Measurements from ENCODE around the gene IFNA17. TPM values are rescaled to one million over a fixed set of nuclear protein-coding genes. Genes with fewer than 3 reads are reported as not detected.

The IFNA17 gene
- polyA plus RNA-seq (2013, experiment 1 of 4), result not detected
- not detected for polyA plus RNA-seq (2013, experiment 2 of 4)
- not detected for polyA plus RNA-seq (2013, experiment 3 of 4)
- not detected for polyA plus RNA-seq (2013, experiment 4 of 4)

DNA sequence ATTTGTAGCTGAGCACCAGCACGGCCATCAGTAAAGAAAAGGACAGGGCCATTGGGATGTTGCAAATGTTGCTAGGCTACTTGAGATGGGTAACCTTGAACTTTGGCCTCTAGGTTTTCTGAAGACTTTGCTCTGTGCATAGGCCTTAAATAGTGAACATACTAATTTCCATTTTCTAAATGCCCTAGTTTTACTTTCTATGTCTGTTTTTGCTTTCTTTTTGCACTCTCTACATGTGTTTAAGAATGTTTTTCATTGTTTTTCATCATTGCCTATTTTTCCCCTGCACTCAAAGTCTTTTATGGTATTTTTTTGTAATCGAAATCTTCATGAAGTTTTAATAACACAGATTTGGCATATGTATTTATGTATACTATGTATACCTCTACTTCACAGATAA lies at the start of gene IFNA17:
Gene IFNA17 (minus strand): TSS at position 101 of the 400 bp plus-strand sequence. CDS start 49 bp downstream, at position 52.
- WGBS, 2 experiments, result 90 to 92% methylated on average over 1 of the region's 2 CpGs
- H3K27me3 ChIP-seq (ENCODE audit: control insufficient read depth, insufficient read depth, low read length, poor library complexity, severe bottlenecking), result no peaks in the 10 kb centered on the region
- no peak within 1 kb of the TSS for H3K27ac ChIP-seq (ENCODE audit: insufficient read depth, low read depth, low read length, poor library complexity, severe bottlenecking)
- H3K9me3 ChIP-seq (ENCODE audit: control insufficient read depth, low read length), result no peaks in the 10 kb centered on the region
- no peak within 1 kb of the TSS for H3K4me3 ChIP-seq (ENCODE audit: insufficient read depth, low read depth, low read length)
- no peaks in the 10 kb centered on the region for H3K36me3 ChIP-seq (ENCODE audit: control insufficient read depth, insufficient read depth, low read length)
- H3K4me1 ChIP-seq (ENCODE audit: control insufficient read depth, insufficient read depth, low read length), result no peaks in the 10 kb centered on the region

DNA sequence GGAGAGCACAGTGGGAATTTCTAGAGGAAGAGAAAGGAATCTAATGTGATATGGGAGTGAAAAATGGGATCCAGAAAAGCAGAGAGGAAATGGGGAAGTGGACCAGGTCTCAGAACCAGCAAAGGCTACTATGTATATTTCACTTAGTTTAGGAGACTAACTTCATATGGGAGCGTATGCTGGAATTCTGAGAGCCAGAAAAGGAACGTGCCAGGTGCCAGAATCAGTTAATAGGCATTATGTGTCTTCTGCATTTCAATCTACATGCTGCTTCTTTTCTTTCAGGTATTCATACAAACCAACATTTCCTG lies 40.3 kb upstream of the IFNA17 start:
- H3K9me3 ChIP-seq (ENCODE audit: control insufficient read depth, low read length), result no peaks in the 10 kb centered on the region
- no peak overlapping the region for H3K4me3 ChIP-seq (ENCODE audit: insufficient read depth, low read depth, low read length)
- no peaks in the 10 kb centered on the region for H3K36me3 ChIP-seq (ENCODE audit: control insufficient read depth, insufficient read depth, low read length)
- no peaks in the 10 kb centered on the region for H3K4me1 ChIP-seq (ENCODE audit: control insufficient read depth, insufficient read depth, low read length)
- H3K27me3 ChIP-seq (ENCODE audit: control insufficient read depth, insufficient read depth, low read length, poor library complexity, severe bottlenecking), result peaks cover 23% of the 10 kb centered on the region
- no peak overlapping the region for H3K27ac ChIP-seq (ENCODE audit: insufficient read depth, low read depth, low read length, poor library complexity, severe bottlenecking)
- WGBS, 2 experiments, result 52 to 60% methylated on average over 2 of the region's 2 CpGs

DNA sequence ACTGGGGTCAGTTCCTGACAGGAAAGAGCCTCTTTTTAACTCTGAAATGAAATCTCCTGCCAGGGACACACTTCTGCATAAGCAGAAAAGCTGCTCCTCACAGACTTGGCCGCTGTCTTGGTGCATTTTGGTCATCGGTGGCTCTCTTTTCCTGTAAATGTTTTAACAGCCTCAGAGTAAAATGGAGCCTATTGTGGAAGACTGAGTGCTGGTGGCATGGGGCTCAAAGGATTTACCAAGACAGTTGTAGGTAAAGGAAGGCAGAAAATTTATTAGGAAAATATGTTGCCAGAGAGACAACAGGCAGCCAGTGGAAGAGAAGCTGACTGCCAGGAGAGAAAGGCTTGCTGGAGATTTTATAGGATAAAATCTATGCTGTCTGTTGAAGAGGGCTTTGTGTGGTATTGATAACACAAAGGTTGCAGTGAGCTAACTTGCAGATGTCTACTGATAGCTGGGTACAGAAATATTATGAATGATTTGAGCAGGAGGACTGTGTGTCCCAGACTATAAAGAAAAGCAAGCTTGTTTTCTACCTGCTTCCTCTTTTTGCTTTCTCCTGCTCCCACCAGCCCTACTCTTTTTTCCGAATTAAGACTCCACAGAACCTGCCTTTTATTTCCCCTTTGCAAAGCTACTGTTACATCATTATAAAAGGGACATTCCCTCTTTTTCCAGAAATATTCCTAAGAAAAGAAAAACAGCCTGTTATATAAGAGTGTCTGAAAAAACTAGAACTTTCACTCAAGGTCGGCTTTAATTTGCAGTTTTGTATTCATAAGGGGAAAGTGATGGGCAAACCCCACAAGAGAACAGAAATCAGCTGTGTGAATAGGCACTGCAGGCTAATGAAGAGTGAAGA lies 39.7 kb upstream of the IFNA17 start:
- WGBS, 2 experiments, result 78 to 84% methylated on average over 4 of the region's 4 CpGs
- Histone ChIP-seq H3K27ac (ENCODE audit: insufficient read depth, low read depth, low read length, poor library complexity, severe bottlenecking) (no peak overlapping the region), H3K4me1 (ENCODE audit: control insufficient read depth, insufficient read depth, low read length) (no peaks in the 10 kb centered on the region), H3K27me3 (ENCODE audit: control insufficient read depth, insufficient read depth, low read length, poor library complexity, severe bottlenecking) (peaks cover 23% of the 10 kb centered on the region), H3K9me3 (ENCODE audit: control insufficient read depth, low read length) (no peaks in the 10 kb centered on the region), H3K36me3 (ENCODE audit: control insufficient read depth, insufficient read depth, low read length) (no peaks in the 10 kb centered on the region), H3K4me3 (ENCODE audit: insufficient read depth, low read depth, low read length) (no peak overlapping the region)

DNA sequence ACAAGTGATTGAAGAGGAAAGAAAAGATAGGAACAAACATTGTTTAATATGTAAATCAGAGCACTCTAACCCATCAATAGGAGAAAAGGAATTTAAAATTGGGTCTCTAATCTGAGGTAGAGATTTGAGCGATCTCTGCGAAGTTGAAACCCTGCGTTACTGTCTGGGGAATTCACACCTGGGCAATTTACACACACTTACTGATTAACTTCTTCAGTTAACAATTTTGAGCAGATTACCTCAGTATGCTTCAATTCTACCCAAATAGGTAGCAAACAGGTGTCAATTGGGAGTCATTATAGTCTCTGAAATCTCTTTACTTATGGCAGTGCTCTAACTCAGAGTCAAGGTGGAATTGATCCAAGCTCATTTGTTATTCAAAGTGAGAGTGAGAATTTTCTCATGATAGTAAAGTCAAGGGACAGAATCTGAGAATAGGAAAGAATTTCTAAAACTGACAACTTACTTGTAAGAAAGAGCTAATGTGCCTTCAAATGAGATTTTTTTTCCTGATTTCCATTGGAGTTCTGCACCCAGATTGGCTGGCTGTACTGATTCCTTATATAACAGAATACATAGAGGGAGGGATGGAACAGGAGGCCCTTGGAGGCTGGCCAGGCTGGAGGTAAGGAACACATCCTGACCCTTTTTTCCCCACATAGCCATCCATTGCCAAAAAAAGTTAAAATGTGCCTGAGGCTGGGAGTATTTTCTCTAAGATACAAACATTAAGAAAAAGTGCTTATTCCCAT lies 38.9 kb upstream of the IFNA17 start:
- no peaks in the 10 kb centered on the region for H3K9me3 ChIP-seq (ENCODE audit: control insufficient read depth, low read length)
- 21 to 39% methylated on average over 3 of the region's 3 CpGs for WGBS, 2 experiments
- H3K36me3 ChIP-seq (ENCODE audit: control insufficient read depth, insufficient read depth, low read length), result no peaks in the 10 kb centered on the region
- peaks cover 23% of the 10 kb centered on the region for H3K27me3 ChIP-seq (ENCODE audit: control insufficient read depth, insufficient read depth, low read length, poor library complexity, severe bottlenecking)
- H3K27ac ChIP-seq (ENCODE audit: insufficient read depth, low read depth, low read length, poor library complexity, severe bottlenecking), result no peak overlapping the region
- no peak overlapping the region for H3K4me3 ChIP-seq (ENCODE audit: insufficient read depth, low read depth, low read length)
- no peaks in the 10 kb centered on the region for H3K4me1 ChIP-seq (ENCODE audit: control insufficient read depth, insufficient read depth, low read length)

DNA sequence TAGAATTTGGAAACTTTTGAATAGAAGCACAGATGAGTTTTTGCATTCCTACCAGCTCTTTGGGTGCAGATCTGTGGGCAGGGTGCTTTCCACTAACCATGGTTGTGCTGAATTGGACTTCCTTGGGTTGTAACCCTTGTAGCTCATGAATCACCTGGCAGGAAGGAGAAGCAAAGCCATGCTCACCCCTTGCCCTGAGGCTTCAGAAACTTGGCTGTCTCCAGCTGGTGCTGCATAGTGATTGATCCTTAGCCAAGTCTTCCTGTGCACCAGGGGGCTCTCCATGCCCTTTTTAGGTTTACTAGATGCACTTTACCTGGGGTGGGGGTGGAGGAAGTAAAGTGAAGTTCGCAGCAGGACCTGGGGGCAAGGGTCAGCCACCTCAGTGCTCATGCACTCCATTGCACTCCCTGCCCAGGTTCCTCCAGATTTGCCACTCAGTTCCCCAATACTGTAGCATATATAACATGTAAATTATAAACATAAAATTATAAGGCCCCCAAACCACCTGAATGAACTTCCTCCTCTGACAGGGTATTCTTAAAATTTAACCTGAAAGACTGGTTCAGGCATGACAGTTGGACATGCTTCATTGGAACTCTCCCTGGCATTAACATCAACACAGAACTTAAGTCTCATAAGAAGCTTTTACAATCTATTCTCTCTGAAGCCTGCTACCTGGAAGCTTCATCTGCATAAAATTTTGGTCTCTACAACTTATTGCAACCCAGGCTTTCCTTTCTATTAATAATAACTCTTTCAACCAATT lies 37.6 kb upstream of the IFNA17 start:
- Histone ChIP-seq H3K4me1 (ENCODE audit: control insufficient read depth, insufficient read depth, low read length) (no peaks in the 10 kb centered on the region), H3K9me3 (ENCODE audit: control insufficient read depth, low read length) (no peaks in the 10 kb centered on the region), H3K4me3 (ENCODE audit: insufficient read depth, low read depth, low read length) (no peak overlapping the region), H3K27me3 (ENCODE audit: control insufficient read depth, insufficient read depth, low read length, poor library complexity, severe bottlenecking) (peaks cover 23% of the 10 kb centered on the region), H3K36me3 (ENCODE audit: control insufficient read depth, insufficient read depth, low read length) (no peaks in the 10 kb centered on the region), H3K27ac (ENCODE audit: insufficient read depth, low read depth, low read length, poor library complexity, severe bottlenecking) (no peak overlapping the region)
- WGBS, 2 experiments, result 57 to 67% methylated on average over 1 of the region's 1 CpG

DNA sequence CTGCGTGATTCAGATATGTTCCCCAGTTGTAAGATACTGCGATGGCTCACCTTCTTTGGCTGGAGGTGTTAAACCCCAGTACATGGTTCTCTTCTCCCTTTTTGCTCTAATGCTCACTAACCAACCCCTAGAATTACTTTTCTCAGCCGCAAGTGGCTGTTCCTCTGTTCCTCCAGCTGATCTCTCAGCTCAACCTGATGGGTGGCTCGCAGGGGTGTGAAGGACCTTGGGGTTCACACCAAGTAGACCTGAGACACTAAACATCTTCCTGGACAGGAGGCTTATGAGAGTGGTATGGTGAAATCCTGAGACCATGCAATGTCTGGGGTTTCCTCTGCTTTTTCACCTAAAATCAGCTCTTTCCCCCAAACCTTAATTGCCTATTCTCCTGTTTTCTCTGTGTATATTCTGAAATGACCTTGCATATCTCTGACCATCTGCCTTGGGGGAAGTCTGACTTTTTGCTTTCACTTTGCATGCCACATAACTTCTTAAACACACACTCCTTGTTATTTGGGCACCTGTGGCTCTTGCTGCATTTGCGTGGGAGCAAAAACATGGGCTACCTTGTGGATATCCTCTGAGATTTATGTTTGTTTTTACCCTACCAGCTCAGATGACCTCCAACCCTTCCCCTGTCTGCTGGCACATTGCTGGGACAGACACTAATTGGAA lies 27.7 kb upstream of the IFNA17 start:
- Histone ChIP-seq H3K9me3 (ENCODE audit: control insufficient read depth, low read length) (no peaks in the 10 kb centered on the region), H3K27ac (ENCODE audit: insufficient read depth, low read depth, low read length, poor library complexity, severe bottlenecking) (no peak overlapping the region), H3K27me3 (ENCODE audit: control insufficient read depth, insufficient read depth, low read length, poor library complexity, severe bottlenecking) (no peaks in the 10 kb centered on the region), H3K4me3 (ENCODE audit: insufficient read depth, low read depth, low read length) (no peak overlapping the region), H3K36me3 (ENCODE audit: control insufficient read depth, insufficient read depth, low read length) (no peaks in the 10 kb centered on the region), H3K4me1 (ENCODE audit: control insufficient read depth, insufficient read depth, low read length) (no peaks in the 10 kb centered on the region)
- WGBS, 2 experiments, result 86% methylated on average over 5 of the region's 5 CpGs

DNA sequence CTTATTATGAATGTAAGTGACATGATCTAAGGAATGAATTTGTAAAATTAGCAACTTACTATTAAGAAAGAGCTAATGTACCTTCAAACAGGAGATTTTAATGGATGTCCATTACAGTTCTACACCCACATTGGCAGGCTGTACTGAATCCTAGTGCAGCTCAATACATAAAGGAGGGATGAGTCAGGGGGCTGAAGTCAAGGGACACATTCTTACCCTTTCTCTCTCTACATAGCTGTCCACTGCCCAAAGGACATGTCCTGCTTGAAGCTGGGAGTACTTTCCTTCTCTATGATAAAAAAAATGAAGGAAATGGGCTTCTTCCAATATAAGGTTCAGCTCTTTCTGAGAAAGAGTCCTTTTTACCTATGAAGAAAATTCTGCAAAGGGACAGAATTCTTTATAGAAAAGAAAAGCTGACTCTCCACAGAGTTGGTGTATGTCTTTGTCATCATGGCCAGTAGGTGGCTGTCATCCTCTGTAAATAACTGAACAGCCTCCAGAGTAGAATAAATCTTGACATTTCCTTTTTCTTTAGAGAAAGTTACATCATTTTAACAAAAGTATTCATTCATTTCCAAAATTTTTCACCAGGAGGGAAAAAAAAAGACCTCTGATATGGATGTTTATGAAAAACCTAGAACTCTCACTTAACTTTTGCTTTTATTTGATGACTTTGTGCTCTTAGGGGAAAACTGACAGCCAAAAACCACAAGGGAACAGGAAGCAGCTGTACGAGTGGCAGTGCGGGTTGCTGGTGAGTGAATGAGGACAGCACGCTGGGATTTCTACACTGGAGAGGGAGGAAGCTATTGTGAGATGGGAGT lies 24.9 kb upstream of the IFNA17 start:
- WGBS, 2 experiments, result 1% methylated on average over 3 of the region's 3 CpGs
- no peaks in the 10 kb centered on the region for H3K4me1 ChIP-seq (ENCODE audit: control insufficient read depth, insufficient read depth, low read length)
- no peaks in the 10 kb centered on the region for H3K36me3 ChIP-seq (ENCODE audit: control insufficient read depth, insufficient read depth, low read length)
- H3K27me3 ChIP-seq (ENCODE audit: control insufficient read depth, insufficient read depth, low read length, poor library complexity, severe bottlenecking), result no peaks in the 10 kb centered on the region
- H3K4me3 ChIP-seq (ENCODE audit: insufficient read depth, low read depth, low read length), result no peak overlapping the region
- H3K9me3 ChIP-seq (ENCODE audit: control insufficient read depth, low read length), result no peaks in the 10 kb centered on the region
- peak overlapping the region; percentile 2 for H3K27ac ChIP-seq (ENCODE audit: insufficient read depth, low read depth, low read length, poor library complexity, severe bottlenecking)

DNA sequence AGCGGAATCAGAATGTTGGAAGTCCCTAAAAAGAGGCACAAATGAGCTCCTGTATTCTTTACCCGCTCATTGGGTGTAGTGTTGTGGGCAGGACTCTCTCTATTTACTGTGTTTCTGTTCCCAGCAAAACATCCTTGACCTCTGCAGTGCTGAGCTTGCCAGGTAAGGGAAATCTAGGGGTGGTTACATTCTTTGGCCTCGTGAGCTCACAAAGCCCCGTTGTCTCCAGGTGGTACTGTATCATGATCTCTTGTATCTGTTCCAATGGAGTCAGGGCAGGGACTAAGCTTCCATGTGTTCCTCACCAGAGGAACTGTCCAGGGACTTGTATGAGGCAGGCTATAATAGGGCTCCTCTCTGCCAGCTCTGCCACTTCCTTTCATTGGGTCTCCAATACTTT lies 23.6 kb upstream of the IFNA17 start:
- no peak overlapping the region for H3K4me3 ChIP-seq (ENCODE audit: insufficient read depth, low read depth, low read length)
- 85 to 88% methylated on average over 4 of the region's 4 CpGs for WGBS, 2 experiments
- H3K9me3 ChIP-seq (ENCODE audit: control insufficient read depth, low read length), result no peaks in the 10 kb centered on the region
- H3K36me3 ChIP-seq (ENCODE audit: control insufficient read depth, insufficient read depth, low read length), result no peaks in the 10 kb centered on the region
- H3K4me1 ChIP-seq (ENCODE audit: control insufficient read depth, insufficient read depth, low read length), result no peaks in the 10 kb centered on the region
- H3K27me3 ChIP-seq (ENCODE audit: control insufficient read depth, insufficient read depth, low read length, poor library complexity, severe bottlenecking), result no peaks in the 10 kb centered on the region
- H3K27ac ChIP-seq (ENCODE audit: insufficient read depth, low read depth, low read length, poor library complexity, severe bottlenecking), result no peak overlapping the region

DNA sequence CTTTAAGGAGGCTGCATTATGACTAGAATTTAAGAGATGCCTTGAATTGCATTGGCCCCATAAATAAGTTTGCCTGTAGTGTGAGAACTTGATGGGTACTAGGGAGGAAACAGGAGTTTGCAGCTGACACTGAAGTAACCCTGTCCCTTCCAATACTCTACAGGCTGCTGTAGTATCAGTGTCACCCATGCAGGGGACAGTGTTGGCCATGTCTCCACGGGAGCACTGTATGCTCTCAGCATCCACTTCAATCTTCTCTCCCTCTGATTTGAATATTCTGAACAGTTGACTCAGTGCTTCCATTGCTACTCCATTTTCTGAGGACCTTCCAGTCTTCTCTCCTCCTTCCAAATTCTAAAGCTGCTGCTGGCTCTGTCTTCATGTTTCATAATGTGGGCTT lies 23.2 kb upstream of the IFNA17 start:
- no peak overlapping the region for H3K27ac ChIP-seq (ENCODE audit: insufficient read depth, low read depth, low read length, poor library complexity, severe bottlenecking)
- H3K4me1 ChIP-seq (ENCODE audit: control insufficient read depth, insufficient read depth, low read length), result no peaks in the 10 kb centered on the region
- H3K4me3 ChIP-seq (ENCODE audit: insufficient read depth, low read depth, low read length), result no peak overlapping the region
- no peaks in the 10 kb centered on the region for H3K36me3 ChIP-seq (ENCODE audit: control insufficient read depth, insufficient read depth, low read length)
- H3K9me3 ChIP-seq (ENCODE audit: control insufficient read depth, low read length), result no peaks in the 10 kb centered on the region
- WGBS, 2 experiments, result 16 to 39% methylated on average over 1 of the region's 1 CpG
- H3K27me3 ChIP-seq (ENCODE audit: control insufficient read depth, insufficient read depth, low read length, poor library complexity, severe bottlenecking), result no peaks in the 10 kb centered on the region
